H1 (cell line): ENCODE measurements around the gene AHNAK2.

Source experiments
- CHD1 ChIP-seq: IDR thresholded peaks from 2 replicates; pipeline ENCODE4 v1.6.1; 2012; ENCODE audit warnings: low read depth, low read length, improper control_type of control experiment
- EP300 ChIP-seq, 2 experiments: IDR thresholded peaks; 1 replicate in 1 of 2; 2 replicates in 1 of 2; pipeline ENCODE4 v1.6.1; 2011 to 2012; ENCODE audit warnings: low read depth in 2 of 2, low read length in 2 of 2, mild to moderate bottlenecking in 2 of 2, borderline replicate concordance in 1 of 2, inconsistent platforms in 1 of 2, moderate library complexity in 1 of 2
- EZH2 ChIP-seq: fragments of 200-600 bp; sonication (generic); IDR thresholded peaks from 2 replicates; pipeline ENCODE4 v1.7.1; 2012; ENCODE audit warnings: low read depth, mild to moderate bottlenecking, moderate library complexity, low read length, inconsistent platforms; ENCODE audit not compliant: severe bottlenecking
- HDAC2 ChIP-seq, 2 experiments: fragments of 300-600 bp in 1 of 2; sonication (generic) in 1 of 2; IDR thresholded peaks; 2 replicates each; pipeline ENCODE4 v1.6.1; 2011 to 2012; ENCODE audit warnings: low read depth in 2 of 2, low read length in 2 of 2, mild to moderate bottlenecking in 2 of 2, moderate library complexity in 2 of 2, borderline replicate concordance in 1 of 2, inconsistent platforms in 1 of 2
- SIN3A ChIP-seq, 2 experiments: IDR thresholded peaks in 1 of 2; conservative IDR thresholded peaks in 1 of 2; 2 replicates each; pipeline ENCODE4 v1.6.1; 2011 to 2012; ENCODE audit warnings: low read length in 2 of 2, improper control_type of control experiment in 1 of 2, low read depth in 1 of 2, mild to moderate bottlenecking in 1 of 2
- TBP ChIP-seq: IDR thresholded peaks from 2 replicates; pipeline ENCODE4 v1.6.1; 2011; ENCODE audit warnings: low read depth, low read length, improper control_type of control experiment
- TF ChIP-seq, protein P1 (sequence below): IDR thresholded peaks from 2 replicates; pipeline ENCODE4 v1.6.1; 2012; ENCODE audit warnings: low read length, inconsistent platforms
- TF ChIP-seq, protein P2 (sequence below), 3 experiments: IDR thresholded peaks; 1 replicate in 2 of 3; 2 replicates in 1 of 3; pipeline versions ENCODE4 v1.5.1 to v1.6.1; 2011; ENCODE audit warnings: low read length in 3 of 3, mild to moderate bottlenecking in 3 of 3, inconsistent platforms in 2 of 3, low read depth in 1 of 3, moderate library complexity in 1 of 3; ENCODE audit not compliant: insufficient read depth in 1 of 3; ENCODE audit errors: control extremely low read depth in 1 of 3
- TF ChIP-seq, protein P3 (sequence below): IDR thresholded peaks from 2 replicates; pipeline ENCODE4 v1.6.1; 2011; ENCODE audit warnings: low read depth, mild to moderate bottlenecking, low read length; ENCODE audit not compliant: insufficient read depth

DNA sequence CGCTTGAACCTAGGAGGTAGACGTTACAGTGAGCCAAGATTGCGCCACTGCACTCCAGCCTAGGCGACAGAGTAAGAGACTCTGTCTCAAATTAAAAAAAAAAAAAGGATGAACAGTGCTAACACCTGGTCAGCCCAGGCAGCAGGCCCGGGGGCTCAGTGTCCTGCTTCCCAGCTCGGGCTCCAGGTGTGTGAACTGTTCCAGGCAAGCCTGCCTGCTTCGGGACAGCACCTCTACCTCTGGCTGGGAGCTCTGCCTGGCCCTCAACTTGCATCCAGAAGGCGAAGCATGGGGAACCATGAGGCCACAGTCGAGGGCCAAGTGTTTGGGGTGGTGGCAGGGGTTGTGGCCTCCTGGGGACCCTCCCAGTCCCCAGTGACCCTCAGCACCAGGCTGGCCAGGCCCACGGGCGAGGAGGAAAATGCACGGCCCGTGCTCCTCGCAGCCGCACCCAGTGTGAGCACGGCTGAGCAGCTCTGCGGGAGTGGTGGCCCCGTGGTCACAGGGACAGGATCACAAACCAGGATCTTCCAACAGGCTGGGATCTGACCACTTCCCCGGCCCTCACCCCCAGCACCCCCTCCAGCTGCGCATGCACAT, 27.3 kb upstream of the AHNAK2 start:
- TF ChIP-seq, protein P1, sequence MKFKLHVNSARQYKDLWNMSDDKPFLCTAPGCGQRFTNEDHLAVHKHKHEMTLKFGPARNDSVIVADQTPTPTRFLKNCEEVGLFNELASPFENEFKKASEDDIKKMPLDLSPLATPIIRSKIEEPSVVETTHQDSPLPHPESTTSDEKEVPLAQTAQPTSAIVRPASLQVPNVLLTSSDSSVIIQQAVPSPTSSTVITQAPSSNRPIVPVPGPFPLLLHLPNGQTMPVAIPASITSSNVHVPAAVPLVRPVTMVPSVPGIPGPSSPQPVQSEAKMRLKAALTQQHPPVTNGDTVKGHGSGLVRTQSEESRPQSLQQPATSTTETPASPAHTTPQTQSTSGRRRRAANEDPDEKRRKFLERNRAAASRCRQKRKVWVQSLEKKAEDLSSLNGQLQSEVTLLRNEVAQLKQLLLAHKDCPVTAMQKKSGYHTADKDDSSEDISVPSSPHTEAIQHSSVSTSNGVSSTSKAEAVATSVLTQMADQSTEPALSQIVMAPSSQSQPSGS: no peak
- TF ChIP-seq EP300 (IDR thresholded peaks at IDR 0.05; ENCODE audit: borderline replicate concordance in 1 of 2, low read depth in 2 of 2, low read length in 2 of 2) (no peak), HDAC2 (IDR thresholded peaks at IDR 0.05; ENCODE audit: borderline replicate concordance in 1 of 2, low read depth in 2 of 2, low read length in 2 of 2) (no peak), EZH2 (no peak), TBP (no peak), CHD1 (no peak), SIN3A (conservative IDR thresholded peaks at IDR 0.05 in 1 of 2, IDR thresholded peaks at IDR 0.05 in 1 of 2; ENCODE audit: low read depth in 1 of 2, low read length in 2 of 2) (no peak)
- TF ChIP-seq, protein P2, sequence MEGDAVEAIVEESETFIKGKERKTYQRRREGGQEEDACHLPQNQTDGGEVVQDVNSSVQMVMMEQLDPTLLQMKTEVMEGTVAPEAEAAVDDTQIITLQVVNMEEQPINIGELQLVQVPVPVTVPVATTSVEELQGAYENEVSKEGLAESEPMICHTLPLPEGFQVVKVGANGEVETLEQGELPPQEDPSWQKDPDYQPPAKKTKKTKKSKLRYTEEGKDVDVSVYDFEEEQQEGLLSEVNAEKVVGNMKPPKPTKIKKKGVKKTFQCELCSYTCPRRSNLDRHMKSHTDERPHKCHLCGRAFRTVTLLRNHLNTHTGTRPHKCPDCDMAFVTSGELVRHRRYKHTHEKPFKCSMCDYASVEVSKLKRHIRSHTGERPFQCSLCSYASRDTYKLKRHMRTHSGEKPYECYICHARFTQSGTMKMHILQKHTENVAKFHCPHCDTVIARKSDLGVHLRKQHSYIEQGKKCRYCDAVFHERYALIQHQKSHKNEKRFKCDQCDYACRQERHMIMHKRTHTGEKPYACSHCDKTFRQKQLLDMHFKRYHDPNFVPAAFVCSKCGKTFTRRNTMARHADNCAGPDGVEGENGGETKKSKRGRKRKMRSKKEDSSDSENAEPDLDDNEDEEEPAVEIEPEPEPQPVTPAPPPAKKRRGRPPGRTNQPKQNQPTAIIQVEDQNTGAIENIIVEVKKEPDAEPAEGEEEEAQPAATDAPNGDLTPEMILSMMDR (IDR thresholded peaks at IDR 0.05; ENCODE audit: control extremely low read depth in 1 of 3, insufficient read depth in 1 of 3, low read depth in 1 of 3, low read length in 3 of 3): no peak
- TF ChIP-seq, protein P3, sequence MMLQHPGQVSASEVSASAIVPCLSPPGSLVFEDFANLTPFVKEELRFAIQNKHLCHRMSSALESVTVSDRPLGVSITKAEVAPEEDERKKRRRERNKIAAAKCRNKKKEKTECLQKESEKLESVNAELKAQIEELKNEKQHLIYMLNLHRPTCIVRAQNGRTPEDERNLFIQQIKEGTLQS: no peak
